ENCODE measurements around the gene TTC28.

DNA sequence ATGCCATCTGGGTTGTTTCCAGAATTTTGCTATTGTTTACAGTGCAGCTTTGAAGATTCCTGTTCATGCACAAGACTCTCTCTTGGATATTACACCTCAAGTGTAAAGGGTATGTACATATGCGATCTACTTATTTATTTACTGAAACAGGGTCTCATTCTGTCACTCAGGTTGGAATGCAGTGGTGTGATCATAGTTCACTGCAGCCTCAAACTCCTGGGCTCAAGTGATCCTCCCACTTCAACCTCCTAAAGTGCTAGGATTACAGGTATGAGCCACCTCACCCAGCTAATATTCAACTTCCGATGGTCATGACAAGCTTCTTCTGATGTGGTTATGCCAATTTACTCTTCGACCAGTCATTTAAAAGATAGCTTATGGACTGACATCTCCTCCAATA, 602.5 kb downstream of the TTC28 start:
- TF ChIP-seq, protein P1, sequence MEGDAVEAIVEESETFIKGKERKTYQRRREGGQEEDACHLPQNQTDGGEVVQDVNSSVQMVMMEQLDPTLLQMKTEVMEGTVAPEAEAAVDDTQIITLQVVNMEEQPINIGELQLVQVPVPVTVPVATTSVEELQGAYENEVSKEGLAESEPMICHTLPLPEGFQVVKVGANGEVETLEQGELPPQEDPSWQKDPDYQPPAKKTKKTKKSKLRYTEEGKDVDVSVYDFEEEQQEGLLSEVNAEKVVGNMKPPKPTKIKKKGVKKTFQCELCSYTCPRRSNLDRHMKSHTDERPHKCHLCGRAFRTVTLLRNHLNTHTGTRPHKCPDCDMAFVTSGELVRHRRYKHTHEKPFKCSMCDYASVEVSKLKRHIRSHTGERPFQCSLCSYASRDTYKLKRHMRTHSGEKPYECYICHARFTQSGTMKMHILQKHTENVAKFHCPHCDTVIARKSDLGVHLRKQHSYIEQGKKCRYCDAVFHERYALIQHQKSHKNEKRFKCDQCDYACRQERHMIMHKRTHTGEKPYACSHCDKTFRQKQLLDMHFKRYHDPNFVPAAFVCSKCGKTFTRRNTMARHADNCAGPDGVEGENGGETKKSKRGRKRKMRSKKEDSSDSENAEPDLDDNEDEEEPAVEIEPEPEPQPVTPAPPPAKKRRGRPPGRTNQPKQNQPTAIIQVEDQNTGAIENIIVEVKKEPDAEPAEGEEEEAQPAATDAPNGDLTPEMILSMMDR (IDR thresholded peaks at IDR 0.05; ENCODE audit: low read depth, low read length): no peak
- TF ChIP-seq, protein P2, sequence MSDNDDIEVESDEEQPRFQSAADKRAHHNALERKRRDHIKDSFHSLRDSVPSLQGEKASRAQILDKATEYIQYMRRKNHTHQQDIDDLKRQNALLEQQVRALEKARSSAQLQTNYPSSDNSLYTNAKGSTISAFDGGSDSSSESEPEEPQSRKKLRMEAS (IDR thresholded peaks at IDR 0.05; ENCODE audit: low read depth, low read length): no peak

All from NB4 (cell line).